ENCODE data around the gene IL10RB.

- TF ChIP-seq CTCF (IDR thresholded peaks at IDR 0.05; ENCODE audit: insufficient read depth, low read length) (no peak), SPI1 (IDR thresholded peaks at IDR 0.05; ENCODE audit: borderline replicate concordance, low read depth) (no peak), POLR2AphosphoS5 (IDR thresholded peaks at IDR 0.05; ENCODE audit: low read depth) (no peak)
- TF ChIP-seq, protein P1, sequence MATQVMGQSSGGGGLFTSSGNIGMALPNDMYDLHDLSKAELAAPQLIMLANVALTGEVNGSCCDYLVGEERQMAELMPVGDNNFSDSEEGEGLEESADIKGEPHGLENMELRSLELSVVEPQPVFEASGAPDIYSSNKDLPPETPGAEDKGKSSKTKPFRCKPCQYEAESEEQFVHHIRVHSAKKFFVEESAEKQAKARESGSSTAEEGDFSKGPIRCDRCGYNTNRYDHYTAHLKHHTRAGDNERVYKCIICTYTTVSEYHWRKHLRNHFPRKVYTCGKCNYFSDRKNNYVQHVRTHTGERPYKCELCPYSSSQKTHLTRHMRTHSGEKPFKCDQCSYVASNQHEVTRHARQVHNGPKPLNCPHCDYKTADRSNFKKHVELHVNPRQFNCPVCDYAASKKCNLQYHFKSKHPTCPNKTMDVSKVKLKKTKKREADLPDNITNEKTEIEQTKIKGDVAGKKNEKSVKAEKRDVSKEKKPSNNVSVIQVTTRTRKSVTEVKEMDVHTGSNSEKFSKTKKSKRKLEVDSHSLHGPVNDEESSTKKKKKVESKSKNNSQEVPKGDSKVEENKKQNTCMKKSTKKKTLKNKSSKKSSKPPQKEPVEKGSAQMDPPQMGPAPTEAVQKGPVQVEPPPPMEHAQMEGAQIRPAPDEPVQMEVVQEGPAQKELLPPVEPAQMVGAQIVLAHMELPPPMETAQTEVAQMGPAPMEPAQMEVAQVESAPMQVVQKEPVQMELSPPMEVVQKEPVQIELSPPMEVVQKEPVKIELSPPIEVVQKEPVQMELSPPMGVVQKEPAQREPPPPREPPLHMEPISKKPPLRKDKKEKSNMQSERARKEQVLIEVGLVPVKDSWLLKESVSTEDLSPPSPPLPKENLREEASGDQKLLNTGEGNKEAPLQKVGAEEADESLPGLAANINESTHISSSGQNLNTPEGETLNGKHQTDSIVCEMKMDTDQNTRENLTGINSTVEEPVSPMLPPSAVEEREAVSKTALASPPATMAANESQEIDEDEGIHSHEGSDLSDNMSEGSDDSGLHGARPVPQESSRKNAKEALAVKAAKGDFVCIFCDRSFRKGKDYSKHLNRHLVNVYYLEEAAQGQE (IDR thresholded peaks at IDR 0.05; ENCODE audit: insufficient replicate concordance, low read depth) = no peak
Measured at GRCh38 chr21:33255404-33255803, 10.8 kb upstream of the IL10RB start.

Measured in HL-60 (cell line).